AG09319 (cell line): ENCODE results near the gene MLF2.

Experiments used
- DNase-seq: peaks from one replicate; pipeline ENCODE4 v3.0.0-alpha.2; 2010; ENCODE audit warnings: low read depth; ENCODE audit errors: extremely low read depth
- CTCF ChIP-seq: IDR thresholded peaks from 2 replicates; pipeline ENCODE4 v1.5.1; 2011; ENCODE audit warnings: low read depth, mild to moderate bottlenecking, inconsistent platforms, low read length, moderate library complexity

MLF2 gene

GRCh38 chr12:6752921-6753771 is at the start of gene MLF2:
Gene MLF2 (minus strand): TSS chr12:6753141. CDS start chr12:6752334, 807 bp downstream.
- peak; percentile 99 for DNase-seq
- peak; percentile 97 for TF ChIP-seq CTCF

- no peak for DNase-seq
- no peak for TF ChIP-seq CTCF
Observed at GRCh38 chr12:6799147-6799546, 46.2 kb upstream of the MLF2 start.

- TF ChIP-seq CTCF, result no peak
- DNase-seq, result no peak
Observed at GRCh38 chr12:6796576-6796975, 43.6 kb upstream of the MLF2 start.

GRCh38 chr12:6795088-6795487 is 42.1 kb upstream of the MLF2 start:
- DNase-seq, result no peak
- TF ChIP-seq CTCF, result no peak

- no peak for TF ChIP-seq CTCF
- DNase-seq, result no peak
Observed at GRCh38 chr12:6792522-6793201, 39.7 kb upstream of the MLF2 start.

GRCh38 chr12:6791931-6792520 is 39.1 kb upstream of the MLF2 start:
- TF ChIP-seq CTCF, result no peak
- DNase-seq, result no peak

- TF ChIP-seq CTCF, result no peak
- DNase-seq, result no peak
Observed at GRCh38 chr12:6790496-6791150, 37.7 kb upstream of the MLF2 start.
